ENCODE results near the gene MYL10. TPM values are rescaled to one million over a fixed set of nuclear protein-coding genes. Genes with fewer than 3 reads are reported as not detected.

MYL10 gene
- total and polyA plus RNA-seq, 2 donors (not counting 3 experiments of a cell fraction or from before 2014, with no cell fraction given) = not detected

- no peak for TF ChIP-seq POLR2AphosphoS5 (IDR thresholded peaks at IDR 0.05; ENCODE audit: insufficient read depth, low read depth, low read length)
- TF ChIP-seq, protein P1, sequence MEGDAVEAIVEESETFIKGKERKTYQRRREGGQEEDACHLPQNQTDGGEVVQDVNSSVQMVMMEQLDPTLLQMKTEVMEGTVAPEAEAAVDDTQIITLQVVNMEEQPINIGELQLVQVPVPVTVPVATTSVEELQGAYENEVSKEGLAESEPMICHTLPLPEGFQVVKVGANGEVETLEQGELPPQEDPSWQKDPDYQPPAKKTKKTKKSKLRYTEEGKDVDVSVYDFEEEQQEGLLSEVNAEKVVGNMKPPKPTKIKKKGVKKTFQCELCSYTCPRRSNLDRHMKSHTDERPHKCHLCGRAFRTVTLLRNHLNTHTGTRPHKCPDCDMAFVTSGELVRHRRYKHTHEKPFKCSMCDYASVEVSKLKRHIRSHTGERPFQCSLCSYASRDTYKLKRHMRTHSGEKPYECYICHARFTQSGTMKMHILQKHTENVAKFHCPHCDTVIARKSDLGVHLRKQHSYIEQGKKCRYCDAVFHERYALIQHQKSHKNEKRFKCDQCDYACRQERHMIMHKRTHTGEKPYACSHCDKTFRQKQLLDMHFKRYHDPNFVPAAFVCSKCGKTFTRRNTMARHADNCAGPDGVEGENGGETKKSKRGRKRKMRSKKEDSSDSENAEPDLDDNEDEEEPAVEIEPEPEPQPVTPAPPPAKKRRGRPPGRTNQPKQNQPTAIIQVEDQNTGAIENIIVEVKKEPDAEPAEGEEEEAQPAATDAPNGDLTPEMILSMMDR (IDR thresholded peaks at IDR 0.05; ENCODE audit: extremely low read depth in 1 of 2, insufficient read depth in 1 of 2, low read depth in 1 of 2, low read length in 2 of 2) = no peak
- TF ChIP-seq JUN (IDR thresholded peaks at IDR 0.05; ENCODE audit: borderline replicate concordance, insufficient read depth, insufficient read length, low read depth) = no peak
- no peak for FAIRE-seq
- POLR2A ChIA-PET = no interaction called here
Measured at GRCh38 chr7:101589052-101589451, 40.0 kb downstream of the MYL10 start.

GRCh38 chr7:101588131-101588935 is 40.8 kb downstream of the MYL10 start:
- Histone ChIP-seq H3K9me3 (replicated peaks; ENCODE audit: control insufficient read depth, insufficient read depth, low read length) (no peaks in the 10 kb centered on the region), H3K79me2 (ENCODE audit: control insufficient read depth, insufficient read depth, low read length) (no peaks in the 10 kb centered on the region), H3K27ac (ENCODE audit: insufficient read depth, low read depth, low read length) (no peak overlapping the region), H3K4me3 (replicated peaks in 1 of 3; ENCODE audit: insufficient read depth in 1 of 3, low read depth in 1 of 3, low read length in 3 of 3) (no peak overlapping the region), H3K9ac (replicated peaks; ENCODE audit: extremely low read depth, insufficient read depth, low read length) (no peak overlapping the region), H3K4me2 (ENCODE audit: insufficient read depth, low read length) (no peak overlapping the region), H3K4me1 (ENCODE audit: control insufficient read depth, extremely low read depth, insufficient read depth, low read length) (no peaks in the 10 kb centered on the region), H2AFZ (ENCODE audit: low read depth, low read length) (no peak overlapping the region), H3K9me1 (replicated peaks; ENCODE audit: control insufficient read depth, extremely low read depth, insufficient read depth, low read length) (no peaks in the 10 kb centered on the region), H3K27me3 (ENCODE audit: control insufficient read depth in 2 of 2, insufficient read depth in 2 of 2, low read length in 2 of 2) (no peaks in the 10 kb centered on the region), H4K20me1 (replicated peaks; ENCODE audit: control insufficient read depth, extremely low read depth, insufficient read depth, low read length) (no peaks in the 10 kb centered on the region), H3K36me3 (ENCODE audit: control insufficient read depth in 2 of 2, extremely low read depth in 1 of 2, insufficient read depth in 2 of 2, low read length in 2 of 2) (no peaks in the 10 kb centered on the region)
- no TSS peak for BruUV-seq (replicated peaks)
- TF ChIP-seq GATA2 (IDR thresholded peaks at IDR 0.05; ENCODE audit: insufficient read depth, insufficient read length, low read depth, low read length) = no peak
- TF ChIP-seq POLR2A (IDR thresholded peaks at IDR 0.05; ENCODE audit: low read depth, low read length) = no peak
- no peak for TF ChIP-seq POLR2AphosphoS5 (IDR thresholded peaks at IDR 0.05; ENCODE audit: insufficient read depth, low read depth, low read length)
- no peak for TF ChIP-seq MYC (IDR thresholded peaks at IDR 0.05; ENCODE audit: low read depth, low read length)
- no peak for TF ChIP-seq FOS (IDR thresholded peaks at IDR 0.05; ENCODE audit: borderline replicate concordance, insufficient read depth, low read length)
- TF ChIP-seq EZH2 (IDR thresholded peaks at IDR 0.05; ENCODE audit: borderline replicate concordance, low read depth, low read length, severe bottlenecking) = no peak
- no peak for TF ChIP-seq MAX (IDR thresholded peaks at IDR 0.05; ENCODE audit: insufficient read depth, insufficient read length)
- TF ChIP-seq, protein P1 (IDR thresholded peaks at IDR 0.05; ENCODE audit: extremely low read depth in 1 of 2, insufficient read depth in 1 of 2, low read depth in 1 of 2, low read length in 2 of 2) = no peak
- TF ChIP-seq JUN (IDR thresholded peaks at IDR 0.05; ENCODE audit: borderline replicate concordance, insufficient read depth, insufficient read length, low read depth) = no peak
- ChIA-PET POLR2A (no interaction called here), CTCF (interaction anchor here (0.6 kb wide), 1 partner anchor 8 kb away, joined by 3 read pairs; no protein-coding TSS in a partner anchor)
- dilution Hi-C loops (cut with MboI; ENCODE audit: extremely low pct_ligation_motif_present, low sequenced_read_pairs) (no loop called here), intact Hi-C loops (cut with micrococcal nuclease) (no loop called here)
- DNase-seq (ENCODE audit: low read depth, low spot score) = no peak
- no peak for FAIRE-seq

More at GRCh38 chr7:101589052-101589451, 40.0 kb downstream of the MYL10 start:
- H3K36me3 ChIP-seq (ENCODE audit: control insufficient read depth in 2 of 2, extremely low read depth in 1 of 2, insufficient read depth in 2 of 2, low read length in 2 of 2) = no peaks in the 10 kb centered on the region
- H3K27ac ChIP-seq (ENCODE audit: insufficient read depth, low read depth, low read length) = no peak overlapping the region
- no TSS peak for BruUV-seq (replicated peaks)
- H3K4me2 ChIP-seq (ENCODE audit: insufficient read depth, low read length) = no peak overlapping the region
- H3K79me2 ChIP-seq (ENCODE audit: control insufficient read depth, insufficient read depth, low read length) = no peaks in the 10 kb centered on the region
- no peaks in the 10 kb centered on the region for H4K20me1 ChIP-seq (replicated peaks; ENCODE audit: control insufficient read depth, extremely low read depth, insufficient read depth, low read length)
- H3K4me3 ChIP-seq (replicated peaks in 1 of 3; ENCODE audit: insufficient read depth in 1 of 3, low read depth in 1 of 3, low read length in 3 of 3) = no peak overlapping the region
- no peaks in the 10 kb centered on the region for H3K9me1 ChIP-seq (replicated peaks; ENCODE audit: control insufficient read depth, extremely low read depth, insufficient read depth, low read length)
- intact Hi-C loops (cut with micrococcal nuclease) = no loop called here
- no peaks in the 10 kb centered on the region for H3K4me1 ChIP-seq (ENCODE audit: control insufficient read depth, extremely low read depth, insufficient read depth, low read length)
- dilution Hi-C loops (cut with MboI; ENCODE audit: extremely low pct_ligation_motif_present, low sequenced_read_pairs) = no loop called here
- CTCF ChIA-PET = no interaction called here
- no peak for DNase-seq (ENCODE audit: low read depth, low spot score)
- H3K9me3 ChIP-seq (replicated peaks; ENCODE audit: control insufficient read depth, insufficient read depth, low read length) = no peaks in the 10 kb centered on the region
- no peak overlapping the region for H2AFZ ChIP-seq (ENCODE audit: low read depth, low read length)
- no peak overlapping the region for H3K9ac ChIP-seq (replicated peaks; ENCODE audit: extremely low read depth, insufficient read depth, low read length)
- H3K27me3 ChIP-seq (ENCODE audit: control insufficient read depth in 2 of 2, insufficient read depth in 2 of 2, low read length in 2 of 2) = no peaks in the 10 kb centered on the region

Measured in endothelial cell of umbilical vein (primary cell).